ENCODE measurements around the gene BLNK. TPM values are rescaled to one million over a fixed set of nuclear protein-coding genes. Genes with fewer than 3 reads are reported as not detected.

Gene BLNK
- total and polyA plus RNA-seq, 9 of the 15 experiments (the other 6 are each of a cell fraction or from before 2014, with no cell fraction given) = not detected

GRCh38 chr10:96254976-96255375, 16.4 kb downstream of the BLNK start:
- no peaks in the 10 kb centered on the region for H3K79me2 ChIP-seq (ENCODE audit: control insufficient read depth, insufficient read depth, low read length)
- CTCF ChIA-PET (ENCODE audit: low intra/inter-chr PET ratio) = no interaction called here

More at GRCh38 chr10:96254976-96255375, 16.4 kb downstream of the BLNK start:
- Histone ChIP-seq H3K4me2 (ENCODE audit: insufficient read depth, low read length) (no peak overlapping the region), H3K9me3 (replicated peaks; ENCODE audit: control insufficient read depth, insufficient read depth, low read depth, low read length) (no peaks in the 10 kb centered on the region), H3K4me3 (no peak overlapping the region), H3K27me3 (ENCODE audit: control insufficient read depth in 2 of 2, insufficient read depth in 2 of 2, low read length in 2 of 2) (peaks cover 0 to 14% of the 10 kb centered on the region in 2 experiments; a peak in 2 of 5 replicates), H3K27ac (ENCODE audit: extremely low read depth, low read depth, low read length) (no peak overlapping the region), H4K20me1 (replicated peaks; ENCODE audit: control insufficient read depth, insufficient read depth, low read length) (no peaks in the 10 kb centered on the region), H3K9me1 (ENCODE audit: control insufficient read depth, insufficient read depth, low read length) (no peaks in the 10 kb centered on the region), H3K4me1 (replicated peaks in 1 of 2; ENCODE audit: control insufficient read depth in 2 of 2, insufficient read depth in 2 of 2, low read length in 2 of 2) (no peaks in the 10 kb centered on the region), H2AFZ (ENCODE audit: low read depth, low read length) (no peak overlapping the region), H3K36me3 (ENCODE audit: control insufficient read depth, insufficient read depth, low read length) (no peaks in the 10 kb centered on the region), H3K9ac (ENCODE audit: insufficient read depth in 1 of 2, low read depth in 2 of 2, low read length in 2 of 2) (no peak overlapping the region)
- no TSS peak for BruUV-seq (replicated peaks)
- in situ Hi-C loops (cut with MboI) (no loop called here), intact Hi-C loops (cut with micrococcal nuclease) (no loop called here)
- POLR2A ChIA-PET = interaction anchor here (0.8 kb wide), 1 partner anchor 9 kb away, joined by 3 read pairs; no protein-coding TSS in a partner anchor
- no peak for TF ChIP-seq ZBTB17 (CRISPR knock-in tag; IDR thresholded peaks at IDR 0.05)
- no peak for TF ChIP-seq EWSR1 (IDR thresholded peaks at IDR 0.05; ENCODE audit: borderline replicate concordance, low read depth, partially characterized antibody)
- TF ChIP-seq PTRF (tag; IDR thresholded peaks at IDR 0.05) = no peak
- TF ChIP-seq CAMTA2 (CRISPR knock-in tag; conservative IDR thresholded peaks at IDR 0.05) = no peak
- no peak for TF ChIP-seq ZBTB49 (CRISPR knock-in tag; IDR thresholded peaks at IDR 0.05; ENCODE audit: borderline replicate concordance)
- no peak for TF ChIP-seq FOXJ2 (tag; IDR thresholded peaks at IDR 0.05)
- TF ChIP-seq DIDO1 (tag; IDR thresholded peaks at IDR 0.05; ENCODE audit: low read depth) = no peak
- no peak for TF ChIP-seq ZC3H8 (IDR thresholded peaks at IDR 0.05)
- TF ChIP-seq MAZ (CRISPR knock-in tag; conservative IDR thresholded peaks at IDR 0.05 in 1 of 2, IDR thresholded peaks at IDR 0.05 in 1 of 2) = no peak
- TF ChIP-seq PCBP1 (IDR thresholded peaks at IDR 0.05; ENCODE audit: low read depth, low read length, poor library complexity, severe bottlenecking) = no peak
- TF ChIP-seq ZNF277 (CRISPR knock-in tag; IDR thresholded peaks at IDR 0.05; ENCODE audit: borderline replicate concordance) = no peak
- ATAC-seq (no peak), DNase-seq (ENCODE audit: extremely low read depth in 1 of 4, low spot score in 3 of 4) (no peak), FAIRE-seq (no peak)
- 0% methylated on average over 5 of the region's 5 CpGs for WGBS (ENCODE audit: insufficient coverage, low coverage, missing lambda C conversion rate)

Data from K562 (cell line).